Kidney capillary endothelial cell (primary cell): Measurements from ENCODE around the gene IDH3A.

Experiments
- DNase-seq: peaks from one replicate; pipeline ENCODE4 v3.0.0-alpha.2; 2018; ENCODE audit warnings: low spot score

IDH3A gene

GRCh38 chr15:78167227-78167888, 18.2 kb downstream of the IDH3A start:
- DNase-seq = no peak

DNA sequence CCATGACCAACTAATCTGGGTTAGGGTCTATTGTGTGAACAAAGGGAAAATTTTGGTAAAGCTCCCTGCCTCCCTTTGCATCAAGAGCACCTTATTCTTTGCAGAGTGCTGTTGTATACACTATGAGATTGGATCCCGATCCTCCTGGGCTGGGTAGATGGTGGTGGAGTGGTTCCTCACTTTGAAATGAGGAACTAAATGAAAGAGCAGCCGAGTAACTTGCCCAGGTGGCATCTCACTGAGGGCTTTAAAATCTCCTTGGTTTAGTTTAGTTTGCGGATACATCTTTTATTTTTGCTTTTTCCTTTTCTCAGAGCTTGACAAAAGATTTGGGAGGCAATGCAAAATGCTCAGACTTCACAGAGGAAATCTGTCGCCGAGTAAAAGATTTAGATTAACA, 19.4 kb downstream of the IDH3A start:
- DNase-seq = no peak

GRCh38 chr15:78170848-78171773, 21.9 kb downstream of the IDH3A start:
- no peak for DNase-seq

- DNase-seq = no peak
Observed at GRCh38 chr15:78171864-78172472, 22.8 kb downstream of the IDH3A start.

- no peak for DNase-seq
Observed at GRCh38 chr15:78174401-78174800, 25.2 kb downstream of the IDH3A start.

DNA sequence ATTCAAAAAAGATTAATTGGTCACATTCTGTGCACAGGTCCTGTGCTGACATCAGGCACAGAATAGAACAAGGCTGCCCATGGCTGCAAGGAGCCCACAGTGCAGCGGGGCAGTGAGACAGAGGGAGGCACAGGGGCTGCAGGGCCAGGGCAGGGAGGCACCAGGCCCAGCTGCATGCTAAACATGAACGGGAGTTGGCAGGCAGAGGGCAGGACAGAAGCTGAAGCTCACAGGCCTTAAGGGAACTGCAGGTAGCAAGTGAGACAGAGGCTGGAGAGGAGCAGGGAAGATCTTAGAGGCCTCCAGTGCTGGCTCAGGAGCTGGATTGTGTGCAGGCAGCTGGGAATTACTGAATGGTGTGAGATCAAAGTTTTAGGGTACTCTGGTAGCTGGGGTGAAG, 26.2 kb downstream of the IDH3A start:
- DNase-seq = no peak

DNA sequence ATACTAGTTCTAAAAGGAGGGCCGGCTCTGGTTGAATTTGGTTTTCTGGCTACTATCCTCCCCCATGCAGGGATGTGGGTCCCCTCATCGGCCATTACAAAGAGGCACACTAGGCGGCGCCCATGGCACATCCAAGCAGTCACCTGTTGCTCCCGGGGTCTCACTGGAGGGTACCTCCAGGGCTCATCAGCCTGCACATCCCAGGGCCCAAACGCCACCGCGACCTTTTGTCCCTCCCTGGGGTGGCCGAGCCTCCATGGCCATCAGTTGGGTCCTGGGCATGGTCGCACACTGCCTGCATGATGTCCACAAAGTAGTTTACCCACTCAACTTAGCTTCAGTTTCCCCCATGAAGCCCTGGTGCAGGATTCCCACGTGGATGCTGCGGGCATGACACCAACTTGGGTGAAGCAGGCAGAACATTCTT, 28.3 kb downstream of the IDH3A start:
- DNase-seq = no peak

GRCh38 chr15:78178064-78178463, 28.9 kb downstream of the IDH3A start:
- DNase-seq = no peak

DNA sequence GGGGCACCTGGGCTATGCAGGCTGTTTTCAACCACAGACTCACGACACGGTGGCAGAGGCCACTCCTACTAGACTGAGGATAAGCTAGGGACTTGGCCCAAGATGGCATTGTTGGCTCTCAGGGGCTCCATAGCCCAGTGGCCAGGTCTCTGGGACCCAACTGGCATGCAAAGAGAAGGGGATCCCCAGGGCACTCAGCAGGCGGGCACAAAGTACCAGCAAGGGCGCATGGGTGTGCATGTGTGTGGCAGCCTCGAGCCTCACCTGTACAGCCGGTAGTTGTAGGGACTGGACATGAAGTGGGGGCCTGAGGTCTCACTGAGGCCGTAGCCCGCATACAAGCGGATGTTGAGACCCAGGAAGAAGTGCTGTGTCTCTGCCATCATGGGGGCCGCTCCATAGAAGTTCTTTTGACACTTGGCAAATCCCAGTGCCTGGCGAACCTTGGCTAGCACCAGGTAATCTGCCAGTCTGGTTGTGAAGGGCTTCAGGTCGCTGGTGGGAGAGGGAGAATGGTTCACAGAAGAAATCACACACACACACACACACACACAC, 30.2 kb downstream of the IDH3A start:
- DNase-seq = no peak

DNA sequence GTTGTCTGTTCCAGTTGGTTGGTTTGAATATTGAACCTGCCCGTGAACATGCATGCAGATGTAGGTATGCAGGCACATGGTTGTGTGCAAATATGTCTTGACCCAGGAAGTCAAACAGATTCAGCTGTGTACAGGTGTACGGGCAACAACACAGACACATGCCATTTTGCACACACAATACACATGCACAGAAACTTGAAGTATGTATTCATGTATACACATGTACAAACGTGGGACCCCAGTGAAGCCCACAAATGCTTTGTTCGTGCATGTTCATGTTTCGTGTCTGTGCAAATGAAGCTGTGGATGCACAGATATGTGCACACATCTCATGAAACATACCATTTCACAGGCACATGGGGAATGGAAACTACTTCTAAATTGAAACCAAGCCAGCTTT, 30.7 kb downstream of the IDH3A start:
- no peak for DNase-seq

GRCh38 chr15:78182336-78182700, 33.2 kb downstream of the IDH3A start:
- no peak for DNase-seq

DNA sequence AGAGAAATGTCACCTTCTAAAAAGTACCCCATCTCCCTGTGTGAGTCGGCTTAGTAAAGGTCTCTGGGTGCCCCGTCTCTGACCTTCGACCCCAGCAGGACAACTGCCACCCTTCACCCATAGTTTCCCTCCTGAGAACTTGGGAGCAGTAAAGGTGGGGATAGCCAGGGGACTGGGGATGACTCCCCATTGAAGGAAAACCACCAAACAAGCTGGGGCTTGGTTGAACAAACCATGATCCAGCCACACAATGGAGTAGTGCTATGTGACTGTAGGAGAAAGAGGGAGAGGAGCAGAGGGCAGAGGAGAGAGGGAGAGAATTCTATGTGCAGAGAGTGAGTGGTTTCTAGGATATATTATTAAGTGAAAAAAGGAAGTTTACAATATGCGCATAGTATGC, 33.7 kb downstream of the IDH3A start:
- no peak for DNase-seq

- DNase-seq = no peak
Observed at GRCh38 chr15:78192826-78193594, 43.8 kb downstream of the IDH3A start.

GRCh38 chr15:78193731-78194567, 44.8 kb downstream of the IDH3A start:
- no peak for DNase-seq

- DNase-seq = no peak
Observed at GRCh38 chr15:78194568-78194925, 45.4 kb downstream of the IDH3A start.

GRCh38 chr15:78195735-78196201, 46.6 kb downstream of the IDH3A start:
- no peak for DNase-seq

GRCh38 chr15:78197632-78198031, 48.5 kb downstream of the IDH3A start:
- DNase-seq = no peak

- DNase-seq = no peak
Observed at GRCh38 chr15:78200276-78200930, 51.2 kb downstream of the IDH3A start.

- no peak for DNase-seq
Observed at GRCh38 chr15:78201281-78202190, 52.4 kb downstream of the IDH3A start.
